Endothelial cell of umbilical vein (primary cell): ENCODE data around the gene NTF4. TPM values are rescaled to one million over a fixed set of nuclear protein-coding genes. Genes with fewer than 3 reads are reported as not detected.
A peak's percentile ranks its signal among the peaks of the same experiment; 100 is the strongest.
"Not testable (repeated sequence)": the region's sequence is repeated elsewhere in the genome, so short reads cannot be mapped to it uniquely, and the experiment has no call there.

Source experiments
- BruUV-seq: library from RNA; stranded (reverse); fragments of 400-500 nt; replicated peaks from 2 replicates; lab custom pipeline; 2021; lab: Mats Ljungman, UMichigan
- CTCF ChIA-PET: fragments of 300-600, 350-600 bp; sonication (Branson Sonifier 250); formaldehyde crosslinking; loops from one replicate; lab custom pipeline; 2021; ENCODE audit warnings: antibody characterized with exemption, inconsistent platforms; lab: Charles Lee
- POLR2A ChIA-PET: fragments of 300-600, 350-600 bp; sonication (Branson Sonifier 250); formaldehyde crosslinking; loops from one replicate; lab custom pipeline; 2021; ENCODE audit warnings: antibody characterized with exemption, inconsistent platforms; lab: Charles Lee
- DNase-seq: peaks from one replicate; pipeline ENCODE4 v3.0.0-alpha.2; 2011; ENCODE audit warnings: low read depth, low spot score
- FAIRE-seq: peaks from 2 replicates; lab custom pipeline; 2011; peaks lifted over from hg19 to GRCh38; lab: Jason Lieb, UNC
- H2AFZ ChIP-seq: 2 replicates; pipeline ENCODE4 v1.6.0; 2012; ENCODE audit warnings: low read depth, low read length, control low read depth, inconsistent platforms
- H3K27ac ChIP-seq: 2 replicates; pipeline ENCODE4 v1.5.1; 2011; ENCODE audit warnings: low read depth, mild to moderate bottlenecking, control low read depth, low read length, moderate library complexity; ENCODE audit not compliant: insufficient read depth
- H3K27me3 ChIP-seq, 2 experiments: 2 replicates each; pipeline versions ENCODE4 v1.6.0 to v1.6.1; 2011; ENCODE audit warnings: low read length in 2 of 2, mixed read lengths in 1 of 2; ENCODE audit not compliant: control insufficient read depth in 2 of 2, insufficient read depth in 2 of 2
- H3K36me3 ChIP-seq, 2 experiments: 2 replicates in 1 of 2; 3 replicates in 1 of 2; pipeline ENCODE4 v1.5.1; 2011; ENCODE audit warnings: low read length in 2 of 2, mild to moderate bottlenecking in 1 of 2, moderate library complexity in 1 of 2; ENCODE audit not compliant: control insufficient read depth in 2 of 2, insufficient read depth in 2 of 2; ENCODE audit errors: extremely low read depth in 1 of 2
- H3K4me1 ChIP-seq: 3 replicates; pipeline ENCODE4 v1.5.1; 2011; ENCODE audit warnings: mild to moderate bottlenecking, low read length; ENCODE audit not compliant: control insufficient read depth, insufficient read depth; ENCODE audit errors: extremely low read depth
- H3K4me2 ChIP-seq: 2 replicates; pipeline ENCODE4 v1.6.1; 2011; ENCODE audit warnings: low read length, control low read depth, mixed read lengths; ENCODE audit not compliant: insufficient read depth
- H3K4me3 ChIP-seq, 3 experiments: fragments of 200-600 bp in 1 of 3; sonication (generic), shearing (Covaris generic) in 1 of 3; replicated peaks in 1 of 3; 2 replicates each; pipeline ENCODE4 v1.5.1; 2011 to 2016; ENCODE audit warnings: control low read depth in 3 of 3, low read length in 3 of 3, mild to moderate bottlenecking in 2 of 3, inconsistent platforms in 1 of 3, low read depth in 1 of 3, moderate library complexity in 1 of 3; ENCODE audit not compliant: insufficient read depth in 1 of 3
- H3K79me2 ChIP-seq: 2 replicates; pipeline ENCODE4 v1.6.0; 2012; ENCODE audit warnings: low read length, inconsistent platforms; ENCODE audit not compliant: control insufficient read depth, insufficient read depth
- H3K9ac ChIP-seq: replicated peaks from 2 replicates; pipeline ENCODE3; 2011; ENCODE audit warnings: low read length, control low read depth; ENCODE audit not compliant: insufficient read depth; ENCODE audit errors: extremely low read depth
- H3K9me1 ChIP-seq: replicated peaks from 3 replicates; pipeline ENCODE4 v1.6.0; 2011; ENCODE audit warnings: mild to moderate bottlenecking, low read length; ENCODE audit not compliant: control insufficient read depth, insufficient read depth; ENCODE audit errors: extremely low read depth
- H3K9me3 ChIP-seq: replicated peaks from 2 replicates; pipeline ENCODE4 v1.5.1; 2012; ENCODE audit warnings: low read length, inconsistent platforms; ENCODE audit not compliant: control insufficient read depth, insufficient read depth
- H4K20me1 ChIP-seq: replicated peaks from 2 replicates; pipeline ENCODE3; 2011; ENCODE audit warnings: mild to moderate bottlenecking, low read length; ENCODE audit not compliant: control insufficient read depth, insufficient read depth; ENCODE audit errors: extremely low read depth
- CTCF ChIP-seq, 2 donors: IDR thresholded peaks; 1 replicate in 1 of 2; 2 replicates in 1 of 2; pipeline ENCODE4 v1.5.1; 2011; ENCODE audit warnings: low read length in 2 of 2, mild to moderate bottlenecking in 2 of 2, moderate library complexity in 2 of 2, control low read depth in 1 of 2, inconsistent platforms in 1 of 2, low read depth in 1 of 2; ENCODE audit not compliant: insufficient read depth in 1 of 2; ENCODE audit errors: extremely low read depth in 1 of 2
- POLR2A ChIP-seq: IDR thresholded peaks from 2 replicates; pipeline ENCODE4 v1.6.1; 2012; ENCODE audit warnings: low read depth, mild to moderate bottlenecking, control low read depth, low read length
- dilution Hi-C: fragments of 300-500 bp; cut with MboI; formaldehyde crosslinking; loops from one replicate; pipeline ENCODE4 v1.15.0; 2019; ENCODE audit warnings: low sequenced_read_pairs; ENCODE audit not compliant: extremely low pct_ligation_motif_present
- intact Hi-C: fragments of 100-400 bp; cut with micrococcal nuclease; formaldehyde crosslinking; loops from one replicate; pipeline ENCODE4 v1.10.0; 2022
- polyA plus RNA-seq, 4 experiments: library from polyadenylated mRNA; depleted of rRNA in 3 of 4; stranded (reverse) in 3 of 4; unstranded in 1 of 4; fragments of >200 nt; gene quantifications; 2 replicates each; pipeline versions ENCODE4 v1.2.1 to v1.2.3, GENCODE V29; 2011 to 2012; ENCODE audit warnings: missing spikeins in 1 of 4
- total RNA-seq: library from RNA; stranded (reverse); gene quantifications from 2 replicates; pipeline ENCODE4 v1.2.3, GENCODE V29; 2021

The NTF4 gene
- total and polyA plus RNA-seq, 2 donors (not counting 3 experiments of a cell fraction or from before 2014, with no cell fraction given), result not detected

DNA sequence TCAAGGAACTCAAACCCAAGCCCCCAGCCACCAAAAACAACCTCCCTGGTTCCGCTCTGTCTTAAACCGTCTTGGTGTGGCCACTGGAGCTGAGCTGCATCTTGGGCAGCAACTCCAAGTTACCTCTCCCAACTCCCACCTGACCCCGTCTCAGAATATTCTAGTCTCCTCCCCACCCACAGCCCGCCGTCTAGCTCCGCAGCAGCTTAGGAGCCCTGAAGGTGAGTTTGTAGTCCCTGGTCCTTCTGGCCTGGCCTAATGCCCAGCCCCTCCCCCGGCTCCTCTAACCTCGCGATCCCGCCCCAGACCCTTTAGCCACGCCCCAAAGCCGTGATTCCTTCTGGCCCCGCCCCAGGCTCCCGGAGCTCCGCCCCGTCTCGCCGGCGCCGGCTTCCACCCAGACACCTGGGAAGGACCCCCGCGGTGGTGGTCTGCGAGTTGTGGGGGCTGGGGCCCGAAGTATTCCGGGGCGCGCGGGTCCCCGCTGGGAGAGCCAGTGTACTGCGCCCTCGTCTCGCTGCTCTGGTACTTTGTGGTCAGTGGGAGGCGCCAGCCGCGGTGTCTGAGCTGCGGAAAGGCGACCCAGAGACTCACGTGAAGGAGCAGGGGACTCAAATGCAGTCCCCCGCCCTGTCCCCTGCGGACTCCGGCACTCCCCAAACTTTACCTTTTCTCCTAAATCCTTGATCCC, 45.2 kb downstream of the NTF4 start:
- dilution Hi-C loops (no loop called here), intact Hi-C loops (no loop called here)
- POLR2A ChIA-PET, result no interaction called here
- no TSS peak for BruUV-seq
- Histone ChIP-seq H3K9me3 (no peaks in the 10 kb centered on the region), H3K9ac (no peak overlapping the region), H3K36me3 (peaks cover 0 to 14% of the 10 kb centered on the region in 2 experiments), H3K9me1 (no peaks in the 10 kb centered on the region), H2AFZ (peak overlapping the region; percentile 80), H3K27ac (no peak overlapping the region), H3K79me2 (no peaks in the 10 kb centered on the region), H3K4me1 (peaks cover 10% of the 10 kb centered on the region), H3K4me2 (peak overlapping the region; percentile 62), H3K4me3 (peak overlapping the region in 2 of 3 experiments; percentile 18 to 30), H3K27me3 (peaks cover 0 to 5% of the 10 kb centered on the region in 2 experiments), H4K20me1 (no peaks in the 10 kb centered on the region)
- no peak for TF ChIP-seq POLR2A
- TF ChIP-seq CTCF (IDR thresholded peaks at IDR 0.05; ENCODE audit: extremely low read depth in 1 of 2, insufficient read depth in 1 of 2, low read depth in 1 of 2, low read length in 2 of 2), result peak in 1 of 2 donors; percentile 14
- CTCF ChIA-PET, result interaction anchor here (0.6 to 5.4 kb wide), 11 partner anchors 11 to 224 kb away, joined by 3 to 37 read pairs (median 3); partner anchors contain the start of genes CGB2 and RUVBL2
- FAIRE-seq, result no peak
- peak; percentile 42 for DNase-seq

GRCh38 chr19:49018388-49019241, 46.0 kb downstream of the NTF4 start:
- H3K9me1 ChIP-seq, dilution Hi-C loops, H3K9ac ChIP-seq, H3K27ac ChIP-seq, H3K27me3 ChIP-seq, POLR2A ChIA-PET, H3K79me2 ChIP-seq, intact Hi-C loops, BruUV-seq, H4K20me1 ChIP-seq, H3K9me3 ChIP-seq: not testable (repeated sequence)
- peak overlapping the region; percentile 16 to 25 (median 20) for H3K4me3 ChIP-seq
- H2AFZ ChIP-seq, result peak overlapping the region; percentile 80
- CTCF ChIA-PET, result interaction anchor here (0.8 to 5.4 kb wide), 11 partner anchors 13 to 207 kb away, joined by 3 to 37 read pairs (median 4); partner anchors contain the start of genes CGB2, GYS1 and RUVBL2
- peaks cover 10% of the 10 kb centered on the region for H3K4me1 ChIP-seq
- FAIRE-seq, result peak; percentile 77
- peaks cover 0 to 17% of the 10 kb centered on the region in 2 experiments for H3K36me3 ChIP-seq
- H3K4me2 ChIP-seq, result peak overlapping the region; percentile 62
- DNase-seq, result peak; percentile 24
